AG04449 (cell line): ENCODE data around the gene OR10K1.
"Not testable (repeated sequence)": the region's sequence is repeated elsewhere in the genome, so short reads cannot be mapped to it uniquely, and the experiment has no call there.

ENCODE experiments used
- CTCF ChIA-PET: fragments of 350-600 bp; formaldehyde crosslinking; extraction: SDS; loops from one replicate; lab custom pipeline; 2021; ENCODE audit warnings: antibody characterized with exemption; lab: Yijun Ruan, JAX
- POLR2A ChIA-PET: fragments of 400-600, 350-600 bp; formaldehyde crosslinking; extraction: SDS; loops from one replicate; lab custom pipeline; 2020; ENCODE audit warnings: antibody characterized with exemption, inconsistent platforms; lab: Yijun Ruan, JAX
- DNase-seq: peaks from one replicate; pipeline ENCODE4 v3.0.0-alpha.2; 2010; ENCODE audit warnings: low read depth, low spot score
- H3K4me3 ChIP-seq: 2 replicates; pipeline ENCODE4 v1.5.1; 2011; ENCODE audit warnings: low read depth, mild to moderate bottlenecking, control low read depth, low read length
- CTCF ChIP-seq: IDR thresholded peaks from one replicate; pipeline ENCODE4 v1.5.1; 2011; ENCODE audit warnings: mild to moderate bottlenecking, moderate library complexity, low read length, control low read depth, inconsistent platforms; ENCODE audit not compliant: insufficient read depth; ENCODE audit errors: missing control alignments

OR10K1 gene

GRCh38 chr1:158461534-158461933 lies at the start of gene OR10K1:
OR10K1 (plus strand) TSS chr1:158461834; CDS start chr1:158465562, 3,728 bp downstream.
- DNase-seq, result no peak
- ChIA-PET CTCF (no interaction called here), POLR2A (no interaction called here)
- TF ChIP-seq CTCF, result no peak
- no peak within 1 kb of the TSS for H3K4me3 ChIP-seq

- no peak for DNase-seq
- no peak for TF ChIP-seq CTCF
- ChIA-PET POLR2A (no interaction called here), CTCF (no interaction called here)
- no peak overlapping the region for H3K4me3 ChIP-seq
These were observed 46.8 kb upstream of the OR10K1 start for GRCh38 chr1:158414651-158415345.

- TF ChIP-seq CTCF, result no peak
- H3K4me3 ChIP-seq, result no peak overlapping the region
- ChIA-PET POLR2A (no interaction called here), CTCF (no interaction called here)
- no peak for DNase-seq
These were observed 44.0 kb upstream of the OR10K1 start for GRCh38 chr1:158417586-158417985.

GRCh38 chr1:158422212-158422611 lies 39.4 kb upstream of the OR10K1 start:
- no peak for DNase-seq
- TF ChIP-seq CTCF, result no peak
- H3K4me3 ChIP-seq, result no peak overlapping the region
- ChIA-PET POLR2A (no interaction called here), CTCF (no interaction called here)

GRCh38 chr1:158425027-158425426 lies 36.6 kb upstream of the OR10K1 start:
- CTCF ChIA-PET, result no interaction called here
- DNase-seq, result no peak
- no peak overlapping the region for H3K4me3 ChIP-seq
- POLR2A ChIA-PET, result no interaction called here
- TF ChIP-seq CTCF, result no peak

GRCh38 chr1:158426137-158426536 lies 35.5 kb upstream of the OR10K1 start, which contains the start of gene OR10K2:
OR10K2 (minus strand) TSS chr1:158426237; CDS start chr1:158420866, 5,371 bp downstream.
- no peak within 1 kb of the TSS for H3K4me3 ChIP-seq
- TF ChIP-seq CTCF, result no peak
- POLR2A ChIA-PET, result no interaction called here
- no peak for DNase-seq
- CTCF ChIA-PET, result no interaction called here

- H3K4me3 ChIP-seq, CTCF ChIA-PET, POLR2A ChIA-PET, DNase-seq: not testable (repeated sequence)
These were observed 31.5 kb upstream of the OR10K1 start for GRCh38 chr1:158430163-158430562.
